SKM-1 (cell line): Measurements from ENCODE around the gene DNM2.
"Not testable (repeated sequence)": the region's sequence is repeated elsewhere in the genome, so short reads cannot be mapped to it uniquely, and the experiment has no call there.

Source experiments
- DNase-seq: peaks from one replicate; lab custom pipeline; 2025; ENCODE audit not compliant: unreplicated experiment; lab: John Stamatoyannopoulos, UW

The DNM2 gene

GRCh38 chr19:10724573-10725071 is 6.7 kb downstream of the DNM2 start:
- no peak for DNase-seq

- DNase-seq = no peak
Observed at GRCh38 chr19:10725415-10725814, 7.5 kb downstream of the DNM2 start.

- DNase-seq = no peak
Observed at GRCh38 chr19:10726268-10726667, 8.4 kb downstream of the DNM2 start.

GRCh38 chr19:10727685-10728201 is 9.9 kb downstream of the DNM2 start:
- DNase-seq = no peak

GRCh38 chr19:10729411-10729810 is 11.5 kb downstream of the DNM2 start:
- DNase-seq = no peak

GRCh38 chr19:10730932-10731331 is 13.1 kb downstream of the DNM2 start:
- DNase-seq = no peak

- no peak for DNase-seq
Observed at GRCh38 chr19:10735741-10736140, 17.9 kb downstream of the DNM2 start.

- no peak for DNase-seq
Observed at GRCh38 chr19:10736189-10736588, 18.3 kb downstream of the DNM2 start.

- no peak for DNase-seq
Observed at GRCh38 chr19:10736916-10737551, 19.2 kb downstream of the DNM2 start.

- no peak for DNase-seq
Observed at GRCh38 chr19:10737722-10738121, 19.8 kb downstream of the DNM2 start.

GRCh38 chr19:10740798-10741197 is 22.9 kb downstream of the DNM2 start:
- DNase-seq = no peak

GRCh38 chr19:10742476-10742875 is 24.6 kb downstream of the DNM2 start:
- DNase-seq = no peak

GRCh38 chr19:10744253-10744798 is 26.4 kb downstream of the DNM2 start:
- DNase-seq = no peak

- no peak for DNase-seq
Observed at GRCh38 chr19:10744801-10745293, 27.0 kb downstream of the DNM2 start.

GRCh38 chr19:10746437-10746836 is 28.6 kb downstream of the DNM2 start:
- not testable (repeated sequence) for DNase-seq

GRCh38 chr19:10747271-10747670 is 29.4 kb downstream of the DNM2 start:
- no peak for DNase-seq

GRCh38 chr19:10747674-10748073 is 29.8 kb downstream of the DNM2 start:
- no peak for DNase-seq

- no peak for DNase-seq
Observed at GRCh38 chr19:10748195-10748926, 30.5 kb downstream of the DNM2 start.

GRCh38 chr19:10748927-10749434 is 31.1 kb downstream of the DNM2 start:
- DNase-seq = no peak

GRCh38 chr19:10749435-10750384 is 31.8 kb downstream of the DNM2 start:
- DNase-seq = no peak
